HepG2 (cell line): ENCODE results near the gene TOX4. TPM values are rescaled to one million over a fixed set of nuclear protein-coding genes. Genes with fewer than 3 reads are reported as not detected.

Experiments
- ATAC-seq: fragments of 200-7000 bp; cut with Tn5 transposase; 3 replicates; pipeline ENCODE4 v1.9.1; 2020; ENCODE audit warnings: mild to moderate bottlenecking, moderate library complexity
- BruUV-seq: library from RNA; stranded (reverse); fragments of 400-500 nt; replicated peaks from 2 replicates; lab custom pipeline; 2021; lab: Mats Ljungman, UMichigan
- CTCF ChIA-PET: fragments of 300-600 bp; formaldehyde crosslinking; extraction: SDS; loops from one replicate; lab custom pipeline; 2021; ENCODE audit warnings: low total read pairs, inconsistent platforms, low intra/inter-chr PET ratio; lab: Yijun Ruan, JAX
- POLR2A ChIA-PET: fragments of 350-600 bp; sonication (Branson Sonifier 250); formaldehyde crosslinking; loops from one replicate; lab custom pipeline; 2020; ENCODE audit warnings: antibody characterized with exemption, inconsistent platforms; lab: Yijun Ruan, JAX
- DNase-seq: peaks from one replicate; pipeline ENCODE4 v3.0.0-alpha.2; 2015; ENCODE audit warnings: low spot score
- FAIRE-seq: peaks from 3 replicates; lab custom pipeline; 2011; peaks lifted over from hg19 to GRCh38; lab: Jason Lieb, UNC
- H2AFZ ChIP-seq: one replicate; pipeline ENCODE4 v1.6.1; 2011; ENCODE audit warnings: low read length, inconsistent platforms
- H3K27ac ChIP-seq: fragments of 300-600 bp; 3 replicates; pipeline ENCODE4 v1.8.0; 2011; ENCODE audit warnings: mixed run types, mild to moderate bottlenecking, mixed read lengths, low read length, inconsistent platforms; ENCODE audit not compliant: insufficient read depth; ENCODE audit errors: extremely low read length
- H3K27me3 ChIP-seq, 2 experiments: fragments of 200-600 bp in 1 of 2; 2 replicates in 1 of 2; 3 replicates in 1 of 2; pipeline versions ENCODE4 v1.6.0 to v1.8.0; 2011; ENCODE audit warnings: low read length in 2 of 2, mild to moderate bottlenecking in 2 of 2, moderate library complexity in 2 of 2, inconsistent platforms in 1 of 2; ENCODE audit not compliant: insufficient read depth in 2 of 2, control insufficient read depth in 1 of 2
- H3K36me3 ChIP-seq, 2 experiments: fragments of 200-600 bp in 1 of 2; replicated peaks in 1 of 2; 2 replicates in 1 of 2; 3 replicates in 1 of 2; pipeline versions ENCODE4 v1.5.1 to v1.8.0; 2011; ENCODE audit warnings: low read length in 2 of 2, inconsistent platforms in 1 of 2; ENCODE audit not compliant: insufficient read depth in 2 of 2, control insufficient read depth in 1 of 2
- H3K4me1 ChIP-seq: 2 replicates; pipeline ENCODE4 v1.5.1; 2012; ENCODE audit warnings: low read length, inconsistent platforms; ENCODE audit not compliant: insufficient read depth
- H3K4me2 ChIP-seq: 2 replicates; pipeline ENCODE4 v1.6.0; 2011; ENCODE audit warnings: low read depth, low read length, inconsistent platforms
- H3K4me3 ChIP-seq, 3 experiments: fragments of 200-600 bp in 1 of 3; sonication (generic), shearing (Covaris generic) in 1 of 3; replicated peaks in 1 of 3; 2 replicates each; pipeline ENCODE4 v1.5.1; 2011 to 2016; ENCODE audit warnings: low read length in 3 of 3, inconsistent platforms in 2 of 3, low read depth in 2 of 3, mild to moderate bottlenecking in 2 of 3, control low read depth in 1 of 3, mixed read lengths in 1 of 3; ENCODE audit not compliant: insufficient read depth in 1 of 3
- H3K79me2 ChIP-seq: one replicate; pipeline ENCODE4 v1.6.1; 2011; ENCODE audit warnings: low read length, inconsistent platforms; ENCODE audit not compliant: insufficient read depth
- H3K9ac ChIP-seq: 2 replicates; pipeline ENCODE4 v1.6.0; 2011; ENCODE audit warnings: mild to moderate bottlenecking, low read depth, low read length, inconsistent platforms; ENCODE audit not compliant: insufficient read depth
- H3K9me3 ChIP-seq: 2 replicates; pipeline ENCODE4 v1.5.1; 2012; ENCODE audit warnings: mild to moderate bottlenecking, low read length
- H4K20me1 ChIP-seq: 2 replicates; pipeline ENCODE4 v1.6.0; 2011; ENCODE audit warnings: inconsistent platforms, mild to moderate bottlenecking, low read length, moderate library complexity; ENCODE audit not compliant: insufficient read depth
- ASH2L ChIP-seq: fragments of 300-600, 200-600 bp; sonication (generic); IDR thresholded peaks from 2 replicates; pipeline ENCODE4 v1.7.0; 2017; ENCODE audit warnings: low read depth, mild to moderate bottlenecking, moderate library complexity, mixed read lengths, low read length; ENCODE audit not compliant: insufficient read length
- BHLHE40 ChIP-seq: IDR thresholded peaks from 2 replicates; pipeline ENCODE4 v1.6.1; 2011; ENCODE audit warnings: low read length, improper control_type of control experiment
- HNF1A ChIP-seq, 2 experiments: sonication (generic) in 1 of 2; formaldehyde crosslinking in 1 of 2; IDR thresholded peaks; 2 replicates each; pipeline versions ENCODE4 v1.4.0 to v1.6.1; 2016 to 2020; ENCODE audit warnings: borderline replicate concordance in 1 of 2, low read depth in 1 of 2, mild to moderate bottlenecking in 1 of 2, missing genetic modification reagents in 1 of 2
- ZNF263 ChIP-seq: sonication (generic); formaldehyde crosslinking; IDR thresholded peaks from 2 replicates; pipeline ENCODE4 v1.4.0; 2020; ENCODE audit warnings: missing genetic modification reagents
- ZNF746 ChIP-seq: sonication (generic); formaldehyde crosslinking; IDR thresholded peaks from 2 replicates; pipeline ENCODE4 v1.8.0; 2022; ENCODE audit warnings: mild to moderate bottlenecking, missing genetic modification reagents
- ZNF891 ChIP-seq: sonication (generic); formaldehyde crosslinking; IDR thresholded peaks from 2 replicates; pipeline ENCODE4 v1.5.0; 2020; ENCODE audit warnings: mild to moderate bottlenecking, missing genetic modification reagents
- WGBS: methylation state at CpG from one replicate; pipeline ENCODE4 v1.1.6; 2017; ENCODE audit warnings: low lambda C conversion rate; 5-methylcytosine and 5-hydroxymethylcytosine counted together
- in situ Hi-C: cut with HindIII; loops from 2 replicates; pipeline ENCODE4 v1.10.0; 2017; ENCODE audit warnings: low pct_unique_long_range_greater_than_20kb; ENCODE audit not compliant: extremely low pct_ligation_motif_present
- intact Hi-C: fragments of 100-400 bp; cut with micrococcal nuclease; formaldehyde crosslinking; loops from one replicate; pipeline ENCODE4 v1.10.0; 2022; ENCODE audit not compliant: unreplicated experiment
- polyA plus RNA-seq, 8 experiments: library from polyadenylated mRNA; depleted of rRNA in 3 of 8; stranded (reverse) in 7 of 8; unstranded in 1 of 8; fragments of >200 nt; fragmentation: Illumina TruSeq in 4 of 8; extraction: Trizol in 4 of 8; gene quantifications; 2 replicates each; pipeline versions ENCODE4 v1.2.1 to v1.2.3, GENCODE V29; 2011 to 2016; ENCODE audit warnings: low read depth in 4 of 8, missing spikeins in 1 of 8, mixed read lengths in 1 of 8; ENCODE audit not compliant: insufficient read depth in 1 of 8
- total RNA-seq, 5 experiments: library from RNA; depleted of rRNA; stranded (reverse); fragments of >200 nt; fragmentation: Illumina TruSeq; extraction: Trizol; gene quantifications; 2 replicates each; pipeline ENCODE4 v1.2.3, GENCODE V29; 2016; ENCODE audit warnings: low read depth in 1 of 5

The TOX4 gene
- total and polyA plus RNA-seq, 2 of the 13 experiments (the other 11 are each of a cell fraction or from before 2014, with no cell fraction given), result 71.8 to 163 TPM

GRCh38 chr14:21509432-21510143 lies 32.6 kb downstream of the TOX4 start:
- Histone ChIP-seq H3K27me3 (no peaks in the 10 kb centered on the region; a peak in 1 of 5 replicates), H3K9me3 (no peaks in the 10 kb centered on the region), H4K20me1 (no peaks in the 10 kb centered on the region), H3K27ac (peak overlapping the region; percentile 80), H3K4me3 (peak overlapping the region; percentile 84 to 97 (median 87); a peak in 5 of 6 replicates), H3K9ac (peak overlapping the region; percentile 95), H3K4me1 (peaks cover 49% of the 10 kb centered on the region), H3K36me3 (peaks cover 2 to 10% of the 10 kb centered on the region in 2 experiments; a peak in 3 of 5 replicates), H2AFZ (no peak overlapping the region), H3K79me2 (peaks cover 49% of the 10 kb centered on the region), H3K4me2 (peak overlapping the region; percentile 86)
- ATAC-seq, result no peak
- FAIRE-seq, result no peak
- no TSS peak for BruUV-seq
- intact Hi-C loops, result no loop called here
- DNase-seq, result no peak
- ChIA-PET CTCF (interaction anchor here (1.1 kb wide), 1 partner anchor 54 kb away, joined by 3 read pairs; the partner anchor contains the start of gene CHD8), POLR2A (interaction anchor here (1.3 to 5.5 kb wide), 3 partner anchors 11 to 49 kb away, joined by 3 to 91 read pairs (median 5); partner anchors contain the start of gene TOX4)
- TF ChIP-seq ASH2L (no peak), BHLHE40 (no peak), ZNF263 (CRISPR knock-in tag) (peak; percentile 69), ZNF891 (CRISPR knock-in tag) (no peak), HNF1A (IDR thresholded peaks at IDR 0.05; ENCODE audit: low read depth) (0 out of 2 replicates have a peak, but pooled peaks have one; percentile 31), HNF1A (CRISPR knock-in tag; IDR thresholded peaks at IDR 0.05; ENCODE audit: borderline replicate concordance) (no peak), ZNF746 (CRISPR knock-in tag) (no peak)
- 87% methylated on average over 6 of the region's 6 CpGs for WGBS
- in situ Hi-C loops, result no loop called here
